ENCODE results near the gene NOP56. TPM values are rescaled to one million over a fixed set of nuclear protein-coding genes. Genes with fewer than 3 reads are reported as not detected.

Gene NOP56
- total and polyA plus RNA-seq, 2 of the 8 experiments (the other 6 are each of a cell fraction or from before 2014, with no cell fraction given): 391 to 677 TPM

DNA sequence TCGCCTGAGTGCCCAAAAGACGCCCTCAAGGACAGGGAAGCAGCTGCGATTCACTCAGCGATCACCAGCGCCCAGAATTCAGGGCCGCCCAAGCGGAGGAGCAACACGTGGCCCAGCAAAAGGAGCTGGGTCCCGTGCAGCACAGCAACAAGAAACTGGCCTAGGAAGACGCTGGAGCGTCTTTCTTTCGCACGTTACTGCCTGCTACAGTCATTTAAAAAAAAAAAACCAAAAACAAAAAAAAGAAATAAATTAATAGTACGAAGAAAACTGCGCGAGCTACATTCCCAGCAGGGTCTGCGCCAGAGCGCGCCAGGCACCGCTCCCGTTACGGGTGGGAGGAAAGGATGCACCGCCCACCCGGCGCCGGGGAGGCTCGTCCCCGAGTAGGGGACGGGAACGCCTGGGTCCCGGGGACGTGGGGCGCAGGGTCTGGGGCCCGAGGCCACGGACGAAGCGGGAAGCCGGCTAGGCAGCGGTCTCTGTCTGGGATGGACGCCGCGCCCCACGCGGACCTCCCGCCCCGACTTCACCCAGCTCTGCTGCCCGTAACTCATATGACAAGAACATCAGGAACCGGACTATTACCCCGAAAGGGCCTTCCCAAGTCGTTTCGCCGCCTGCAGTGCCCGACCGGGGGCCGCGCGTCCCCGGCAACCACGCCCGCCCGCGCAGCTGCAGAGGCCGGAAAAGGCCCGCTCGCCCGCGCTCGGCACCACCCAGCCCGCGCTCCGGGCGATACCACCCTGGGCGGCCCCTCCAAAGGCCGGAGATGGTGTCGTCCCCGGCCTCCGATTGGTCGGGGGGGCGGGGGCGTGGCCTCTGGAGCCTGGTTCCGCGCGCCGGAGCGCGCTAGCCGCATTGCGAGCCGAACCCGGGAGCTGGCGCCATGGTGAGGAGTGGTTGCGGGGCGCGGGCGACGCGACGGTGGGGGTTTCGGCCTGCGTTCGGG lies at the start of gene NOP56 (continued):
- TF ChIP-seq SRF (IDR thresholded peaks at IDR 0.05; ENCODE audit: low read depth, low read length) (no peak; the same call in 1 of the 2 replicates), CHD2 (IDR thresholded peaks at IDR 0.05; ENCODE audit: low read length) (no peak), CHD1 (IDR thresholded peaks at IDR 0.05; ENCODE audit: low read depth, low read length) (peak; percentile 91), TAF7 (optimal IDR thresholded peaks at IDR 0.05; ENCODE audit: borderline replicate concordance, low read depth, low read length) (peak; percentile 99), SP4 (IDR thresholded peaks at IDR 0.05; ENCODE audit: low read length) (peak; percentile 62; the same call in 1 of the 2 replicates), ASH2L (IDR thresholded peaks at IDR 0.05; ENCODE audit: low read length) (peak; percentile 27), JUN (IDR thresholded peaks at IDR 0.05; ENCODE audit: low read depth, low read length) (no peak), TEAD4 (IDR thresholded peaks at IDR 0.05; ENCODE audit: low read depth, low read length) (no peak)
- TF ChIP-seq, protein P1, sequence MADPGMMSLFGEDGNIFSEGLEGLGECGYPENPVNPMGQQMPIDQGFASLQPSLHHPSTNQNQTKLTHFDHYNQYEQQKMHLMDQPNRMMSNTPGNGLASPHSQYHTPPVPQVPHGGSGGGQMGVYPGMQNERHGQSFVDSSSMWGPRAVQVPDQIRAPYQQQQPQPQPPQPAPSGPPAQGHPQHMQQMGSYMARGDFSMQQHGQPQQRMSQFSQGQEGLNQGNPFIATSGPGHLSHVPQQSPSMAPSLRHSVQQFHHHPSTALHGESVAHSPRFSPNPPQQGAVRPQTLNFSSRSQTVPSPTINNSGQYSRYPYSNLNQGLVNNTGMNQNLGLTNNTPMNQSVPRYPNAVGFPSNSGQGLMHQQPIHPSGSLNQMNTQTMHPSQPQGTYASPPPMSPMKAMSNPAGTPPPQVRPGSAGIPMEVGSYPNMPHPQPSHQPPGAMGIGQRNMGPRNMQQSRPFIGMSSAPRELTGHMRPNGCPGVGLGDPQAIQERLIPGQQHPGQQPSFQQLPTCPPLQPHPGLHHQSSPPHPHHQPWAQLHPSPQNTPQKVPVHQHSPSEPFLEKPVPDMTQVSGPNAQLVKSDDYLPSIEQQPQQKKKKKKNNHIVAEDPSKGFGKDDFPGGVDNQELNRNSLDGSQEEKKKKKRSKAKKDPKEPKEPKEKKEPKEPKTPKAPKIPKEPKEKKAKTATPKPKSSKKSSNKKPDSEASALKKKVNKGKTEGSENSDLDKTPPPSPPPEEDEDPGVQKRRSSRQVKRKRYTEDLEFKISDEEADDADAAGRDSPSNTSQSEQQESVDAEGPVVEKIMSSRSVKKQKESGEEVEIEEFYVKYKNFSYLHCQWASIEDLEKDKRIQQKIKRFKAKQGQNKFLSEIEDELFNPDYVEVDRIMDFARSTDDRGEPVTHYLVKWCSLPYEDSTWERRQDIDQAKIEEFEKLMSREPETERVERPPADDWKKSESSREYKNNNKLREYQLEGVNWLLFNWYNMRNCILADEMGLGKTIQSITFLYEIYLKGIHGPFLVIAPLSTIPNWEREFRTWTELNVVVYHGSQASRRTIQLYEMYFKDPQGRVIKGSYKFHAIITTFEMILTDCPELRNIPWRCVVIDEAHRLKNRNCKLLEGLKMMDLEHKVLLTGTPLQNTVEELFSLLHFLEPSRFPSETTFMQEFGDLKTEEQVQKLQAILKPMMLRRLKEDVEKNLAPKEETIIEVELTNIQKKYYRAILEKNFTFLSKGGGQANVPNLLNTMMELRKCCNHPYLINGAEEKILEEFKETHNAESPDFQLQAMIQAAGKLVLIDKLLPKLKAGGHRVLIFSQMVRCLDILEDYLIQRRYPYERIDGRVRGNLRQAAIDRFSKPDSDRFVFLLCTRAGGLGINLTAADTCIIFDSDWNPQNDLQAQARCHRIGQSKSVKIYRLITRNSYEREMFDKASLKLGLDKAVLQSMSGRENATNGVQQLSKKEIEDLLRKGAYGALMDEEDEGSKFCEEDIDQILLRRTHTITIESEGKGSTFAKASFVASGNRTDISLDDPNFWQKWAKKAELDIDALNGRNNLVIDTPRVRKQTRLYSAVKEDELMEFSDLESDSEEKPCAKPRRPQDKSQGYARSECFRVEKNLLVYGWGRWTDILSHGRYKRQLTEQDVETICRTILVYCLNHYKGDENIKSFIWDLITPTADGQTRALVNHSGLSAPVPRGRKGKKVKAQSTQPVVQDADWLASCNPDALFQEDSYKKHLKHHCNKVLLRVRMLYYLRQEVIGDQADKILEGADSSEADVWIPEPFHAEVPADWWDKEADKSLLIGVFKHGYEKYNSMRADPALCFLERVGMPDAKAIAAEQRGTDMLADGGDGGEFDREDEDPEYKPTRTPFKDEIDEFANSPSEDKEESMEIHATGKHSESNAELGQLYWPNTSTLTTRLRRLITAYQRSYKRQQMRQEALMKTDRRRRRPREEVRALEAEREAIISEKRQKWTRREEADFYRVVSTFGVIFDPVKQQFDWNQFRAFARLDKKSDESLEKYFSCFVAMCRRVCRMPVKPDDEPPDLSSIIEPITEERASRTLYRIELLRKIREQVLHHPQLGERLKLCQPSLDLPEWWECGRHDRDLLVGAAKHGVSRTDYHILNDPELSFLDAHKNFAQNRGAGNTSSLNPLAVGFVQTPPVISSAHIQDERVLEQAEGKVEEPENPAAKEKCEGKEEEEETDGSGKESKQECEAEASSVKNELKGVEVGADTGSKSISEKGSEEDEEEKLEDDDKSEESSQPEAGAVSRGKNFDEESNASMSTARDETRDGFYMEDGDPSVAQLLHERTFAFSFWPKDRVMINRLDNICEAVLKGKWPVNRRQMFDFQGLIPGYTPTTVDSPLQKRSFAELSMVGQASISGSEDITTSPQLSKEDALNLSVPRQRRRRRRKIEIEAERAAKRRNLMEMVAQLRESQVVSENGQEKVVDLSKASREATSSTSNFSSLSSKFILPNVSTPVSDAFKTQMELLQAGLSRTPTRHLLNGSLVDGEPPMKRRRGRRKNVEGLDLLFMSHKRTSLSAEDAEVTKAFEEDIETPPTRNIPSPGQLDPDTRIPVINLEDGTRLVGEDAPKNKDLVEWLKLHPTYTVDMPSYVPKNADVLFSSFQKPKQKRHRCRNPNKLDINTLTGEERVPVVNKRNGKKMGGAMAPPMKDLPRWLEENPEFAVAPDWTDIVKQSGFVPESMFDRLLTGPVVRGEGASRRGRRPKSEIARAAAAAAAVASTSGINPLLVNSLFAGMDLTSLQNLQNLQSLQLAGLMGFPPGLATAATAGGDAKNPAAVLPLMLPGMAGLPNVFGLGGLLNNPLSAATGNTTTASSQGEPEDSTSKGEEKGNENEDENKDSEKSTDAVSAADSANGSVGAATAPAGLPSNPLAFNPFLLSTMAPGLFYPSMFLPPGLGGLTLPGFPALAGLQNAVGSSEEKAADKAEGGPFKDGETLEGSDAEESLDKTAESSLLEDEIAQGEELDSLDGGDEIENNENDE (IDR thresholded peaks at IDR 0.05; ENCODE audit: insufficient replicate concordance, low read length): no peak
